SK-N-SH (cell line): ENCODE data around the gene SMG7.

ENCODE experiments used
- CHD2 ChIP-seq: fragments of 150-350 bp; IDR thresholded peaks from 2 replicates; pipeline ENCODE4 v1.6.1; 2018; ENCODE audit warnings: low read length; ENCODE audit not compliant: partially characterized antibody
- CTCF ChIP-seq: fragments of 200-600 bp; sonication (generic); IDR thresholded peaks from 2 replicates; pipeline ENCODE4 v1.6.1; 2017; ENCODE audit warnings: antibody characterized with exemption, mild to moderate bottlenecking, moderate library complexity
- EZH2phosphoT487 ChIP-seq: fragments of 200-600 bp; sonication (generic); IDR thresholded peaks from 2 replicates; pipeline ENCODE4 v1.6.1; 2017; ENCODE audit warnings: low read depth, mixed run types, mild to moderate bottlenecking, antibody characterized with exemption, moderate library complexity, borderline replicate concordance
- MAX ChIP-seq: IDR thresholded peaks from 2 replicates; pipeline ENCODE4 v1.4.0; 2012; ENCODE audit warnings: low read depth
- PBX3 ChIP-seq: IDR thresholded peaks from 2 replicates; pipeline ENCODE4; 2012
- POLR2AphosphoS5 ChIP-seq: IDR thresholded peaks from 2 replicates; pipeline ENCODE4 v1.6.1; 2012; ENCODE audit warnings: low read depth, low read length
- RFX5 ChIP-seq: IDR thresholded peaks from 2 replicates; pipeline ENCODE4 v1.6.1; 2012; ENCODE audit warnings: mild to moderate bottlenecking, improper control_type of control experiment, low read length
- RXRA ChIP-seq: IDR thresholded peaks from 2 replicates; pipeline ENCODE4 v1.4.0; 2012; ENCODE audit warnings: low read depth, mild to moderate bottlenecking, borderline replicate concordance
- SMC3 ChIP-seq: IDR thresholded peaks from 2 replicates; pipeline ENCODE4 v1.6.1; 2012; ENCODE audit warnings: low read depth, low read length, improper control_type of control experiment

GRCh38 chr1:183457449-183457848 is 14.8 kb upstream of the SMG7 start:
- TF ChIP-seq MAX (no peak), CTCF (no peak), RFX5 (no peak), CHD2 (no peak), RXRA (no peak), SMC3 (no peak), EZH2phosphoT487 (no peak), POLR2AphosphoS5 (no peak), PBX3 (no peak)
